Measurements from ENCODE around the gene MYOM1. TPM values are rescaled to one million over a fixed set of nuclear protein-coding genes. Genes with fewer than 3 reads are reported as not detected.

The MYOM1 gene
- total RNA-seq, 1 donor = 0.94 TPM

GRCh38 chr18:3164381-3164780 lies 55.4 kb downstream of the MYOM1 start:
- no peaks in the 10 kb centered on the region for H3K27me3 ChIP-seq (ENCODE audit: insufficient read depth, low read length)
- peaks cover 6% of the 10 kb centered on the region for H3K4me1 ChIP-seq (ENCODE audit: insufficient read depth, low read length)
- no peak overlapping the region for H3K4me3 ChIP-seq (ENCODE audit: low read length)
- no peaks in the 10 kb centered on the region for H3K9me3 ChIP-seq (ENCODE audit: low read depth, low read length)

GRCh38 chr18:3163968-3164367 lies 55.8 kb downstream of the MYOM1 start:
- Histone ChIP-seq H3K4me3 (ENCODE audit: low read length) (no peak overlapping the region), H3K9me3 (ENCODE audit: low read depth, low read length) (no peaks in the 10 kb centered on the region), H3K27me3 (ENCODE audit: insufficient read depth, low read length) (no peaks in the 10 kb centered on the region), H3K4me1 (ENCODE audit: insufficient read depth, low read length) (peaks cover 6% of the 10 kb centered on the region)

- H3K9me3 ChIP-seq (ENCODE audit: low read depth, low read length) = no peaks in the 10 kb centered on the region
- H3K4me3 ChIP-seq (ENCODE audit: low read length) = no peak overlapping the region
- peaks cover 6% of the 10 kb centered on the region for H3K4me1 ChIP-seq (ENCODE audit: insufficient read depth, low read length)
- no peaks in the 10 kb centered on the region for H3K27me3 ChIP-seq (ENCODE audit: insufficient read depth, low read length)
These were observed 57.6 kb downstream of the MYOM1 start for GRCh38 chr18:3162181-3162580.

- Histone ChIP-seq H3K4me1 (ENCODE audit: insufficient read depth, low read length) (peaks cover 6% of the 10 kb centered on the region), H3K9me3 (ENCODE audit: low read depth, low read length) (no peaks in the 10 kb centered on the region), H3K27me3 (ENCODE audit: insufficient read depth, low read length) (no peaks in the 10 kb centered on the region), H3K4me3 (ENCODE audit: low read length) (no peak overlapping the region)
These were observed 59.9 kb downstream of the MYOM1 start for GRCh38 chr18:3159830-3160229.

GRCh38 chr18:3157606-3158005 lies 62.2 kb downstream of the MYOM1 start:
- H3K4me3 ChIP-seq (ENCODE audit: low read length) = no peak overlapping the region
- peaks cover 6% of the 10 kb centered on the region for H3K4me1 ChIP-seq (ENCODE audit: insufficient read depth, low read length)

GRCh38 chr18:3157086-3157485 lies 62.7 kb downstream of the MYOM1 start:
- H3K9me3 ChIP-seq (ENCODE audit: low read depth, low read length) = no peaks in the 10 kb centered on the region

More at GRCh38 chr18:3157606-3158005, 62.2 kb downstream of the MYOM1 start:
- no peaks in the 10 kb centered on the region for H3K9me3 ChIP-seq (ENCODE audit: low read depth, low read length)
- H3K27me3 ChIP-seq (ENCODE audit: insufficient read depth, low read length) = no peaks in the 10 kb centered on the region

GRCh38 chr18:3156325-3156640 lies 63.5 kb downstream of the MYOM1 start:
- Histone ChIP-seq H3K4me1 (ENCODE audit: insufficient read depth, low read length) (peaks cover 3% of the 10 kb centered on the region), H3K4me3 (ENCODE audit: low read length) (no peak overlapping the region), H3K9me3 (ENCODE audit: low read depth, low read length) (no peaks in the 10 kb centered on the region), H3K27me3 (ENCODE audit: insufficient read depth, low read length) (no peaks in the 10 kb centered on the region)

More at GRCh38 chr18:3157086-3157485, 62.7 kb downstream of the MYOM1 start:
- Histone ChIP-seq H3K4me1 (ENCODE audit: insufficient read depth, low read length) (peaks cover 6% of the 10 kb centered on the region), H3K27me3 (ENCODE audit: insufficient read depth, low read length) (no peaks in the 10 kb centered on the region), H3K4me3 (ENCODE audit: low read length) (no peak overlapping the region)

- Histone ChIP-seq H3K27me3 (ENCODE audit: insufficient read depth, low read length) (no peaks in the 10 kb centered on the region), H3K4me3 (ENCODE audit: low read length) (no peak overlapping the region), H3K9me3 (ENCODE audit: low read depth, low read length) (no peaks in the 10 kb centered on the region), H3K4me1 (ENCODE audit: insufficient read depth, low read length) (no peaks in the 10 kb centered on the region)
These were observed 65.6 kb downstream of the MYOM1 start for GRCh38 chr18:3154214-3154613.

- no peaks in the 10 kb centered on the region for H3K4me1 ChIP-seq (ENCODE audit: insufficient read depth, low read length)
- H3K4me3 ChIP-seq (ENCODE audit: low read length) = no peak overlapping the region
- H3K27me3 ChIP-seq (ENCODE audit: insufficient read depth, low read length) = no peaks in the 10 kb centered on the region
- no peaks in the 10 kb centered on the region for H3K9me3 ChIP-seq (ENCODE audit: low read depth, low read length)
These were observed 66.6 kb downstream of the MYOM1 start for GRCh38 chr18:3153107-3153704.

- no peak overlapping the region for H3K4me3 ChIP-seq (ENCODE audit: low read length)
- no peaks in the 10 kb centered on the region for H3K27me3 ChIP-seq (ENCODE audit: insufficient read depth, low read length)
- H3K4me1 ChIP-seq (ENCODE audit: insufficient read depth, low read length) = no peaks in the 10 kb centered on the region
- H3K9me3 ChIP-seq (ENCODE audit: low read depth, low read length) = no peaks in the 10 kb centered on the region
These were observed 67.5 kb downstream of the MYOM1 start for GRCh38 chr18:3152294-3152693.

- Histone ChIP-seq H3K4me3 (ENCODE audit: low read length) (no peak overlapping the region), H3K9me3 (ENCODE audit: low read depth, low read length) (no peaks in the 10 kb centered on the region), H3K27me3 (ENCODE audit: insufficient read depth, low read length) (no peaks in the 10 kb centered on the region), H3K4me1 (ENCODE audit: insufficient read depth, low read length) (no peaks in the 10 kb centered on the region)
These were observed 68.1 kb downstream of the MYOM1 start for GRCh38 chr18:3151399-3152264.

- no peak overlapping the region for H3K4me3 ChIP-seq (ENCODE audit: low read length)
These were observed 69.1 kb downstream of the MYOM1 start for GRCh38 chr18:3150688-3151087.

GRCh38 chr18:3150274-3150673 lies 69.5 kb downstream of the MYOM1 start:
- H3K9me3 ChIP-seq (ENCODE audit: low read depth, low read length) = no peaks in the 10 kb centered on the region

More at GRCh38 chr18:3150688-3151087, 69.1 kb downstream of the MYOM1 start:
- no peaks in the 10 kb centered on the region for H3K9me3 ChIP-seq (ENCODE audit: low read depth, low read length)
- no peaks in the 10 kb centered on the region for H3K27me3 ChIP-seq (ENCODE audit: insufficient read depth, low read length)
- no peaks in the 10 kb centered on the region for H3K4me1 ChIP-seq (ENCODE audit: insufficient read depth, low read length)

GRCh38 chr18:3148930-3149535 lies 70.7 kb downstream of the MYOM1 start:
- Histone ChIP-seq H3K9me3 (ENCODE audit: low read depth, low read length) (no peaks in the 10 kb centered on the region), H3K4me1 (ENCODE audit: insufficient read depth, low read length) (no peaks in the 10 kb centered on the region), H3K4me3 (ENCODE audit: low read length) (no peak overlapping the region)

More at GRCh38 chr18:3150274-3150673, 69.5 kb downstream of the MYOM1 start:
- Histone ChIP-seq H3K27me3 (ENCODE audit: insufficient read depth, low read length) (no peaks in the 10 kb centered on the region), H3K4me3 (ENCODE audit: low read length) (no peak overlapping the region), H3K4me1 (ENCODE audit: insufficient read depth, low read length) (no peaks in the 10 kb centered on the region)

GRCh38 chr18:3147935-3148554 lies 71.7 kb downstream of the MYOM1 start:
- no peaks in the 10 kb centered on the region for H3K4me1 ChIP-seq (ENCODE audit: insufficient read depth, low read length)
- no peaks in the 10 kb centered on the region for H3K9me3 ChIP-seq (ENCODE audit: low read depth, low read length)
- no peak overlapping the region for H3K4me3 ChIP-seq (ENCODE audit: low read length)
- no peaks in the 10 kb centered on the region for H3K27me3 ChIP-seq (ENCODE audit: insufficient read depth, low read length)

More at GRCh38 chr18:3148930-3149535, 70.7 kb downstream of the MYOM1 start:
- H3K27me3 ChIP-seq (ENCODE audit: insufficient read depth, low read length) = no peaks in the 10 kb centered on the region

Measured in mononuclear cell (primary cell).